ENCODE measurements around the gene SNRPE.

DNA sequence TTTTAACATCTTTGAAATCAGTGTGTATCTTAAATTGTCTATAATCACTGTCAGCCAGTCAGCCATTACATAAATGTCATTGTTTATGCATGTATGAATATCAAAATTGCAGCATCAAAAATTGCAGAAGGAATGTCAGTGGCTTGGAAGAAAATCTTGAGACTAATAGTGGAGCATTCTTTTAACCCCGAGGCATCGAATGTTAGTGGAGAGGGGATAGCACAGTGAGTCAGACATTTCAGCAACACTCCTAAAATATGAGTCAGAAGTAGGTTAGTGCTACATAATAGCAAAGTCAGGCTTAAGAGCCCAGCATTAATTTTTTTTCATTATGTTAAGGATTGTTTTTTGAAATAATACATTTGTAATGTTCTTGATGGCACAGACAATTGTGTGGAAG, 45.5 kb downstream of the SNRPE start:
- TF ChIP-seq, protein P1, sequence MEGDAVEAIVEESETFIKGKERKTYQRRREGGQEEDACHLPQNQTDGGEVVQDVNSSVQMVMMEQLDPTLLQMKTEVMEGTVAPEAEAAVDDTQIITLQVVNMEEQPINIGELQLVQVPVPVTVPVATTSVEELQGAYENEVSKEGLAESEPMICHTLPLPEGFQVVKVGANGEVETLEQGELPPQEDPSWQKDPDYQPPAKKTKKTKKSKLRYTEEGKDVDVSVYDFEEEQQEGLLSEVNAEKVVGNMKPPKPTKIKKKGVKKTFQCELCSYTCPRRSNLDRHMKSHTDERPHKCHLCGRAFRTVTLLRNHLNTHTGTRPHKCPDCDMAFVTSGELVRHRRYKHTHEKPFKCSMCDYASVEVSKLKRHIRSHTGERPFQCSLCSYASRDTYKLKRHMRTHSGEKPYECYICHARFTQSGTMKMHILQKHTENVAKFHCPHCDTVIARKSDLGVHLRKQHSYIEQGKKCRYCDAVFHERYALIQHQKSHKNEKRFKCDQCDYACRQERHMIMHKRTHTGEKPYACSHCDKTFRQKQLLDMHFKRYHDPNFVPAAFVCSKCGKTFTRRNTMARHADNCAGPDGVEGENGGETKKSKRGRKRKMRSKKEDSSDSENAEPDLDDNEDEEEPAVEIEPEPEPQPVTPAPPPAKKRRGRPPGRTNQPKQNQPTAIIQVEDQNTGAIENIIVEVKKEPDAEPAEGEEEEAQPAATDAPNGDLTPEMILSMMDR (conservative IDR thresholded peaks at IDR 0.05; ENCODE audit: low read length): no peak
- TF ChIP-seq EZH2phosphoT487 (IDR thresholded peaks at IDR 0.05; ENCODE audit: borderline replicate concordance, low read depth, low read length): no peak
